ENCODE data around the gene C3orf33. TPM values are rescaled to one million over a fixed set of nuclear protein-coding genes. Genes with fewer than 3 reads are reported as not detected.

C3orf33 gene
- total RNA-seq, 3 donors from 2014 or later = 1.7 to 3.3 (median 2.0) TPM

GRCh38 chr3:155790272-155790925 lies 15.7 kb downstream of the C3orf33 start:
- intact Hi-C loops (cut with DNase I, micrococcal nuclease) = no loop called here
- TF ChIP-seq, protein P1, sequence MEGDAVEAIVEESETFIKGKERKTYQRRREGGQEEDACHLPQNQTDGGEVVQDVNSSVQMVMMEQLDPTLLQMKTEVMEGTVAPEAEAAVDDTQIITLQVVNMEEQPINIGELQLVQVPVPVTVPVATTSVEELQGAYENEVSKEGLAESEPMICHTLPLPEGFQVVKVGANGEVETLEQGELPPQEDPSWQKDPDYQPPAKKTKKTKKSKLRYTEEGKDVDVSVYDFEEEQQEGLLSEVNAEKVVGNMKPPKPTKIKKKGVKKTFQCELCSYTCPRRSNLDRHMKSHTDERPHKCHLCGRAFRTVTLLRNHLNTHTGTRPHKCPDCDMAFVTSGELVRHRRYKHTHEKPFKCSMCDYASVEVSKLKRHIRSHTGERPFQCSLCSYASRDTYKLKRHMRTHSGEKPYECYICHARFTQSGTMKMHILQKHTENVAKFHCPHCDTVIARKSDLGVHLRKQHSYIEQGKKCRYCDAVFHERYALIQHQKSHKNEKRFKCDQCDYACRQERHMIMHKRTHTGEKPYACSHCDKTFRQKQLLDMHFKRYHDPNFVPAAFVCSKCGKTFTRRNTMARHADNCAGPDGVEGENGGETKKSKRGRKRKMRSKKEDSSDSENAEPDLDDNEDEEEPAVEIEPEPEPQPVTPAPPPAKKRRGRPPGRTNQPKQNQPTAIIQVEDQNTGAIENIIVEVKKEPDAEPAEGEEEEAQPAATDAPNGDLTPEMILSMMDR (IDR thresholded peaks at IDR 0.05) = no peak

GRCh38 chr3:155785662-155786295 lies 20.3 kb downstream of the C3orf33 start:
- intact Hi-C loops (cut with DNase I, micrococcal nuclease) = no loop called here
- H3K4me3 ChIP-seq = no peak overlapping the region
- TF ChIP-seq, protein P1 (IDR thresholded peaks at IDR 0.05) = no peak
- peaks cover 11% of the 10 kb centered on the region for H3K9me3 ChIP-seq
- DNase-seq (no peak), ATAC-seq (no peak)
- H3K36me3 ChIP-seq (ENCODE audit: low read depth) = no peaks in the 10 kb centered on the region
- H3K4me1 ChIP-seq (ENCODE audit: low read depth) = no peaks in the 10 kb centered on the region

More at GRCh38 chr3:155790272-155790925, 15.7 kb downstream of the C3orf33 start:
- Histone ChIP-seq H3K36me3 (ENCODE audit: low read depth) (no peaks in the 10 kb centered on the region), H3K9me3 (no peaks in the 10 kb centered on the region), H3K4me1 (ENCODE audit: low read depth) (no peaks in the 10 kb centered on the region), H3K4me3 (no peak overlapping the region)
- DNase-seq (no peak), ATAC-seq (no peak)

GRCh38 chr3:155782390-155782953 lies 23.6 kb downstream of the C3orf33 start:
- Histone ChIP-seq H3K36me3 (ENCODE audit: low read depth) (no peaks in the 10 kb centered on the region), H3K9me3 (peaks cover 11% of the 10 kb centered on the region), H3K4me1 (ENCODE audit: low read depth) (no peaks in the 10 kb centered on the region), H3K4me3 (no peak overlapping the region)
- DNase-seq = no peak
- intact Hi-C loops (cut with DNase I, micrococcal nuclease) = no loop called here
- TF ChIP-seq, protein P1 (IDR thresholded peaks at IDR 0.05) = no peak
- ATAC-seq = no peak

DNA sequence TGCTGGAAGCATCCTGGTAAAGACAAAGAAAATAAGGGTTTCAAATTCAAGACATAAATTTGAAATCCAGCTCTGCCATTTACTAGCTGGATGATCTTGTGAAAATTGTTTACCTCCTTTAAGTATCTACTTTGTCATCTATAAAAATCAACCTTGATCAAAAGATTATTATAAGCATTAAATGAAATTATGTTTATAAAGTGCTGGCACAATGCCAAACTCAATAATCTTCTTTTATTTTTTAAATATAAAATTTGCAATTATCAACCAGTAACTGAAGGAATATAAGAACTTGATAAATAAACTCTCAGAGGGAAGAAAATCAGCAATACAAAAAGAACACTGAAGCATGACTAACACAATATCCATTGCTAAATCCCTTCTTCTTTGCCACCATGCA lies 25.8 kb downstream of the C3orf33 start:
- Histone ChIP-seq H3K9me3 (peaks cover 11% of the 10 kb centered on the region), H3K4me1 (ENCODE audit: low read depth) (no peaks in the 10 kb centered on the region), H3K4me3 (no peak overlapping the region), H3K36me3 (ENCODE audit: low read depth) (no peaks in the 10 kb centered on the region)
- no peak for ATAC-seq
- intact Hi-C loops (cut with DNase I, micrococcal nuclease) = no loop called here
- DNase-seq = no peak
- TF ChIP-seq, protein P1 (IDR thresholded peaks at IDR 0.05) = no peak

DNA sequence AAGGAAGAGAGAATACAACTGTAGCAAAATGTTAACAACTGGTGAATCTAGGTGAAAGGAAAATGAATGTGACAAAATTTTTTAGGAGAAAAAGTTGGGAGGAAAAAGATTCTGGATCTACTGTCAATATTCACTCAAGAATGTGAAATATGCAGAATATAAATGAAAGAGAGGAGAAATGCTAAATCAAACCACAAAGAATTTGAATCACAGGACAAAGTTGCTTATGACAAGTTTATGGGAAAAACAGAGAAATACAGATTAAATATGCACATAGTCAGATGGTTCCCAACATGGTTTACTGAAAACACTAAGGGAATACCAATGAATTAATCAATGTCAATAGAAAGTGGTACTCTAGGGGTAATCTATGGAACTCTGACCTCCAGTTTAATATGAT lies 27.6 kb downstream of the C3orf33 start:
- TF ChIP-seq, protein P1 (IDR thresholded peaks at IDR 0.05) = no peak
- Histone ChIP-seq H3K4me1 (ENCODE audit: low read depth) (no peaks in the 10 kb centered on the region), H3K9me3 (peaks cover 11% of the 10 kb centered on the region), H3K4me3 (no peak overlapping the region), H3K36me3 (ENCODE audit: low read depth) (no peaks in the 10 kb centered on the region)
- ATAC-seq (no peak), DNase-seq (no peak)
- intact Hi-C loops (cut with DNase I, micrococcal nuclease) = no loop called here
